Measurements from ENCODE around the gene ADAM11.

GRCh38 chr17:44767493-44767892 lies 8.7 kb downstream of the ADAM11 start:
- TF ChIP-seq TEAD2 (CRISPR knock-in tag; IDR thresholded peaks at IDR 0.05) (no peak), YEATS4 (CRISPR knock-in tag; IDR thresholded peaks at IDR 0.05; ENCODE audit: borderline replicate concordance) (no peak), CTCF (CRISPR knock-in tag; IDR thresholded peaks at IDR 0.05) (no peak), PBX2 (CRISPR knock-in tag; IDR thresholded peaks at IDR 0.05) (no peak), RXRA (CRISPR knock-in tag; IDR thresholded peaks at IDR 0.05) (no peak), ZNF563 (CRISPR knock-in tag; IDR thresholded peaks at IDR 0.05) (no peak), ONECUT2 (CRISPR knock-in tag; IDR thresholded peaks at IDR 0.05) (no peak), ZNF224 (CRISPR knock-in tag; IDR thresholded peaks at IDR 0.05) (no peak), ZNF580 (CRISPR knock-in tag; IDR thresholded peaks at IDR 0.05; ENCODE audit: borderline replicate concordance, low read depth) (no peak), ZBTB2 (CRISPR knock-in tag; IDR thresholded peaks at IDR 0.05; ENCODE audit: low read depth) (no peak), MAFG (CRISPR knock-in tag; IDR thresholded peaks at IDR 0.05) (no peak)
